SK-N-MC (cell line): ENCODE measurements around the gene PRODH.

Source experiments
- EZH2 ChIP-seq: fragments of 200-600 bp; sonication (generic); IDR thresholded peaks from one replicate; pipeline ENCODE4 v1.6.1; 2017; ENCODE audit warnings: antibody characterized with exemption
- POLR2AphosphoS5 ChIP-seq: IDR thresholded peaks from 2 replicates; pipeline ENCODE4 v1.6.1; 2012; ENCODE audit warnings: mild to moderate bottlenecking, low read depth, low read length, borderline replicate concordance

GRCh38 chr22:18974477-18975180 lies 38.5 kb upstream of the PRODH start:
- no peak for TF ChIP-seq POLR2AphosphoS5
- TF ChIP-seq EZH2: no peak
